ENCODE measurements around the gene HNRNPU. TPM values are rescaled to one million over a fixed set of nuclear protein-coding genes. Genes with fewer than 3 reads are reported as not detected.

Gene HNRNPU
- total RNA-seq = 284 TPM
- long read RNA-seq, full-length matches to known transcripts = 62 of 187 reads
- long read RNA-seq, partial matches to known transcripts = 115 of 187 reads
- long read RNA-seq, other reads (novel, unspliced or antisense) = 10 of 187 reads

DNA sequence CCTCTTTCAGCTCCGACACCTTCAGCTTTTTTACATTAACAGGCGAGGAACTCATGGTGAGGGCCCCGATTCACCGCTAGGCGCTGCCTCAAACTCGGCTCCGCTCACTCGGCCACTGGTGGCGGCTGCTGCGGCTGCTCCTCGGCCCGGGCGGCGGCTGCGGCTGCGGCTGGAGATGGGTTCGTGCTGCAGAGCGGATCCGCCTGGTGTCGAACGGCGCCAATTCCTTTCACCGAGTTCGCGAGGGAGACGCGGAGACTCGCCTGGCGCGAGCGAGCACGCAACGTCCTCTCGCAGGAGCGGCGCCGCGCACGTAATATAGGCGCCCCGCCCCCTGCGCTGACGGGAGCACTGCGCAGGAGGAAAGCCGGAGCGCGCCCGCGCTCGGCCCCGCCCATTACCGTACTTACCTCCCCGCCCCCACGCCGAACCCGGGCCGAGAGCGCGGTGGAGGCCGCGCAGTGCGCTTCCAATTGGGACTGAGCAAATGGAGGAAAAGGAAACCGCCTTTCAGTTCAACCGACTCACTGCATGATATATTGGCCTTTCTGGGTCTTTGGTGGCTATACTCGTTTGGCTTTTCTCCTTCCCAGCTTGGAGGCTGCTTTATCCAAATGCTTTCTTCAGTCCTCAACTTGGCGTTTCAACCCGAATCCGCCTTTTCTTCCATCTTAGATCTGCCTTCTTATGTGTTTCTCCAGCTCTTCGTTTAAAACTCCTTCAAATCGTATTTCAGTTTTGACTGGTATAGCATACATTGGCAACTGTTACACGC, at the start of gene HNRNPU:
HNRNPU (minus strand) TSS at position 291 of the 775 bp plus-strand sequence; CDS start at position 55, 236 bp downstream.
- DNase-seq (ENCODE audit: low spot score) = peak; percentile 99

DNA sequence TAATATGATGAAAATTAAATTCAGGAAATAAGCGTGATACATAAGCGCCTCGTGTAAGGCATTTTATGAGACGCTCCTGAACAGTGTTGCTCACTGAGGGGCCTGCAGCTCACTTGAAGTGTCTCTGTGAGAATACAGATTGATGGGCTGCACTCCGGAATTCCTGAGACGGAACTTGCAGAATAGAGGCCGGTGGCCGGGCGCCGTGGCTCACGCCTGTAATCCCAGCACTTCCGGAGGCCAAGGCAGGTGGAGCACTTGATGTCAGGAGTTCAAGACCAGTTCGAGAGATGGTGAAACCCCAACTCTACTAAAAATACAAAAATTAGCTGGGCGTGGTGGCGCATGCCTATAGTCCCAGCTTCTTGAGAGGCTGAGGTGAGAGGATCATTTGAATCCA, 49.5 kb upstream of the HNRNPU start:
- no peak for DNase-seq (ENCODE audit: low spot score)

DNA sequence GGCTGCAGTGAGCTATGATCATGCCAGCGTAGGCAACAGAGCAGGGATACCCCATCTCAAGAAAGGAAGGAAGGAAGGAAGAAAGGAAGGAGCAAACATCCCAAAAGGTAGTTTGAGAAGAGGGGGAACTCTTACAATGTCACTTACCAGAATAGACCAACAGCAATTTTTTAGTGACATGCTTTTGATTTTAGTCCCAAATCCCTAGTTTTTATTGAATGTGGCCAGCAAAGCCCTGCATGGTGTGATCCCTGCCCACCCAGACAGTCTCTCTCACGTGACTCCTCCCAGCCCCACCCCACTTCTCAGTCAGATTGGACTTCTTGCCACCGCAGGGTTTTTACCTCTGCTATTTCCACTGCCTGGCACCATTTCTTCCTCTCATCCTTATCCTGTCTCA, 39.8 kb upstream of the HNRNPU start:
- no peak for DNase-seq (ENCODE audit: low spot score)

DNA sequence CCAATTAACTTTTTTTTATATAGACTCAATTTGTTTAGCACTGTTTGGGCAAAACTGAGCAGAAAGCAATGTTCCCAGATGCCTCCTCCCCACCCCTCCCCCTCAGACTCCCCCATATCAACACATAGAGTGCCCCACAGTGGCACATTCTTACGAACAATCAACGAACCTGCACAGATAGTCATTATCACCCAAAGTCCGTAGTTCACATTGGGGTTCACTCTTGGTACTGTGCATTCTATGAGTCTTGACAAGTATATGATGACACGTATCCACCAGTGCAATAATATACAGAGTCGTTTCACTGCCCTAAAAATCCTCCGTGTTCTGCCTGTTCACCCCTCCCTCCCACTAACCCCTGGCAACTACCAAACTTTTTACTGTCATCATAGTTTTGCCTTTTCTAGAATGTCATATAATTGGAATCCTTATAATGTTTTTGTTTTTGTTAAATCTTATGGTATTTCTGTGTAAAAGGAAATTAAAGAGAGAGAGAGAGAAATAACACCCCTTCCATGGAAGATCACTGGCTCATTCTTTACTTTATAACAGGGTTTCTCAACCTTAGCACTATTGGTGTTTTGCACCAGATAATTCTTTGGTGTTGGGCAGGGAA, 37.2 kb upstream of the HNRNPU start:
- no peak for DNase-seq (ENCODE audit: low spot score)

DNA sequence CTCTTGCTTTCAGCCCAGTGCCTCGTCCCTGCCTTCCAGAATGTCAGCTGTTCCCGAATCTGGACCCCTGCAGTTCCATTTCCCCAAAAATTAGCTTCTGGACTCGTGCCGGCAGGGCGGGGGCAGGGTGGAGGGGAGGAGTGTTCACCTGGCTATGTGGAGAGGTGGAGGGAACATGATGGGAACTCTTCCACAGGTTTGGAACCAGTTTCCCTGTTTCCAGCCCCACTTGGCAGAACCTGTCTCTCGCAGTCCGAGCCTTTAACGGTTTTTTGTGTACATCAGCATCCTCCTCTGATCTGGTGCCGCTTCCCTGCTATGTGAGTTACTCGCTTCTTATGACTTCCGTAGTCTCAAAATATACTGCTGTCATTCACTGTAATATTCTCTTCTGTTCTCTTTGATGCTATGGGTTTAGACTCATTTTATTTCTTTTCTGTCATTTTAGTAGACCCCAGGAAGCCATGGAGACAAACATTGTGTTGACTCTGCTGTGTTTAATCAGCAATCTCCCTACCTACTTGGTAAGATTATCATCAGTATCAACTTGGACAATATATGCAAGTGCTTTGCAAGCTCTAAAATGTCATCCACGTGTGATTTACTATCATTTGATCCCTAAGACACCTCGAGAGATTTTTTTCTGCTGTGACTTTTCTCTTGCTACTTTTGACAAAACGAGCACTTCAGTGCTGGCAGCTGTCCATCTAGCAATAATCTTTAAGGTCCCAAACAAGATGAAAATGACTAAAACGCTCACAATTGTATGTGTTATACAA, 33.3 kb upstream of the HNRNPU start:
- DNase-seq (ENCODE audit: low spot score) = no peak

DNA sequence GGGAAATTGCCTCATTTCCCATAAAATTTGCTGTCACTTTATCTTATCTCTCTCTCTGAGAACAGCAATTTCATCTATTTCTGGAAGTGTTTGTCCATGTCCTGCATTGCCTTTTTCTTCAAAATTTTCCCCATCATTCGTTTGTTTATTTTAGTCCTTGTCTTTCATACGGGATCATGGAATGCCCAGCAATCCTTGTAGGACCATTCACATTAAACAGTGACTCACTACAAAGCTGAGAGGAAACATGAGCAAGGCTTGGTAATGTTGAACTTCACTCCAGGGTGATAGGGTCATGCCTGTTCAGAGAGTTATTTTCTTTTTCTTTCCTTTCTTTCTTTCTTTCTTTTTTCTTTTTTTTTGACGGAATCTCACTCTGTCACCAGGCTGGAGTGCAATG, 32.2 kb upstream of the HNRNPU start:
- DNase-seq (ENCODE audit: low spot score) = no peak

DNA sequence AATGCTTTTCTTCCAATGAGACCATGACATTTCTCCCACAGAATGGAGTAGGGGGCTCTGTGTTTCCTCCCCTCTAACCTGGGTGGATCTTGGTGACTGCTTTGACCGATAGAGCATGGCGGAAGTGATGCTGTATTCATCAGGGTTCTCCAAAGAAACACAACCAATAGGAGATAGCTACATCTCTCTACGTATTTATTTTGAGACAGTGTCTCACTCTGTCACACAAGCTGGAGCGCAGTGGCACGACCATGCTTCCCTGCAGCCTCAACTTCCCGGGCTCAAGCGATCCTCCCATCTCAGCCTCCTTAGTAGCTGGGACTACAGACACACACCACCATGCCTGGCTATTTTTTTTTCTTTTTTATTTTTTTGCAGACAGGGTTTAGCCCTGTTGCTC, 29.5 kb upstream of the HNRNPU start:
- no peak for DNase-seq (ENCODE audit: low spot score)

DNA sequence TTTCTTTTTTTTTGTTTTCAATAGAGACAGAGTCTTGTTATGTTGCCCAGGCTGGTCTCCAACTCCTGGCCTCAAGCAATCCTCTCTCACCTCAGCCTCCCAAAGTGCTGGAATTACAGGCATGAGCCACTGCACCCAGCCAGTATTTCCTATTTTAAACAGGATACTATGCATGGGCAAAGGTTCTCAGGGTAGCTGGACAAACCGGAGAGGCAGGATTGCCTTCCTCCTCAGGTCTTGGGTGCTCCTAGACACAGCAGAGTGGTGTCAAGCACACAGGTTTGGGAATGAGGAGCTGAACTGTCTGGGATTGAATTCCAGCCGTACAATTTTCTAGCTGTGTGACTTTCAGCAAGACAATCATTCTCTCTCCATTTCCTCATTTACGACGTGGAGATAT, 22.9 kb upstream of the HNRNPU start:
- no peak for DNase-seq (ENCODE audit: low spot score)

DNA sequence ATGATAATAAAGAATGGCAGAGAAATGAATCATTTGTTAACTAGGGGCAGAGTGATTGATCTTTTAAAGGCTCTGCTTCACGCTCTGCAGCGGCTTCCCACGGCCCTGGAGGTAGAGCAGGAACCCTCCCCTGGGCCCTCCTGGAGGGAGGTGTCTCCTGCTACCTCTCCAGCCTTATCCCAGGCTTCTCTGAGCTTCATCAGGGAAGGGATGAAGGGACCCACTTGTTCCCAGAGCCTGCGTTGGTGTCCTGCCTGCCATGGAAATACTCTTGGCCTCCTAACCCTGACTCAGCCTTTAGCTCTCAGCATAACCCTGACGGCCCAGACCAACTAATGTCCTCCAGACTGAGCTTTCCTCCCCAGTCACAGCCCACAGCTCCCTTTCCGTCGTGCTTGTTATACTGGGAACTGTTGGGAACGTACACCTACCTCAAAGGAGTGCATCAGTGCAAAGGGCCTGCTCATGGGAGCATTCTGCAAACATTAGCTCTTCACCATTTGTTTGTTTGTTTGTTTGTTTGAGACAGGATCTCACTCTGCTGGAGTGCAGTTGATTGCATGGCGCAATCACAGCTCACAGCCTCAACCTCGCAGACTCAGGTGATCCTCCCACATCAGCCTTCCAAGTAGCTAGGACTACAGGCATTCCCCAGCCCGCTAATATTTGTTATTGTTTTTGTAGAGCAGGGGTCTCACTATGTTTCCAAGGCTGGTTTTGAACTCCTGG, 17.4 kb upstream of the HNRNPU start:
- no peak for DNase-seq (ENCODE audit: low spot score)

DNA sequence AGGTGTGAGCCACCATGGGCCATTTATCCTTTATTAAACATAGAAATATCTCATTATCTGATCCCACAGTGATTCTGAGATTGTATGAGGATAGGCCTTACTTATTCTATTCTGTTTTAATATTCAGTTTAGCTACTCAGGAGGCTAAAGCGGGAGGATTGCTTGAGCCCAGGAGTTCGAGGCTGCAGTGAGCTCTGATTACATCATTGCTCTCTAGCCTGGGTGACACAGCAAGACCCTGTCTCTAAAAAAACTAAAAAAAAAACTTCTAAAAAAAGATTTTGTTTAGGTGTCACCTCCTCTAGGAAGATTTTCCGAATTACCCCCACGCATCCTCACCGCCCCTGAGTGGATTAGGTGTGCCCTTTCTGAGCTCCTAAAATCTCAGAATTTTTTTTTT, 14.3 kb upstream of the HNRNPU start:
- DNase-seq (ENCODE audit: low spot score) = no peak

DNA sequence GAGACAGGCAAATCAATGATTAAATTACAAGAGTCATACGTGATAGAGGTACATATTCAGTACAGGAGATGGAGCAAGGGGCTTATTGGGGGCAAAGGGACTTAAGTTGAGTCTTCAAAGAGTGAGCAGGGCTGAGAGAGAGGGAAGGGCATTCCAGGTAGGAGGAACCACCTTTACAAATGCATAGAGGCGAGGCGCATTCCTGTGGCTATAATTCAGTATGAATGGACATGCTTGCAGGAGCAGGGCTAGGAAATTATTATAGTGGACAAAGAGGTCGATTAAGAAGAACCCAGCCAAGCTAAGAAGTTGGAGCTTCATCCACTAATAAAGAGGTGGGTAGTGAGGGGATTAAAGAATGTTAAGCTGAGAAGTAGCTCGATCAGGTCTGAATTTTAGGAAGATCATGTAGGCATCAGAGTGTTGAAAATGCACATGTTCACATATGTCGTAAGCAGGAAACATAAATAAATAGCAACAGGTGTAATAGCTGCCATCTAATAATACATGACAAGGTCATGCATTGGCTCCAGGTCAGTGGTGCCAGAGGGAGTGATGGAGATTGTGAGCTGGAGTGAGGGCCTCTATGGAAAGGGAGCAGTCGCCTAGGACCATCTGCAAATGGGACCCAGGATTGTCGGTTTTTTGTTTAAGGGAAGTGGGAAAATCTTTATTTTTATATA, 12.0 kb upstream of the HNRNPU start:
- no peak for DNase-seq (ENCODE audit: low spot score)

DNA sequence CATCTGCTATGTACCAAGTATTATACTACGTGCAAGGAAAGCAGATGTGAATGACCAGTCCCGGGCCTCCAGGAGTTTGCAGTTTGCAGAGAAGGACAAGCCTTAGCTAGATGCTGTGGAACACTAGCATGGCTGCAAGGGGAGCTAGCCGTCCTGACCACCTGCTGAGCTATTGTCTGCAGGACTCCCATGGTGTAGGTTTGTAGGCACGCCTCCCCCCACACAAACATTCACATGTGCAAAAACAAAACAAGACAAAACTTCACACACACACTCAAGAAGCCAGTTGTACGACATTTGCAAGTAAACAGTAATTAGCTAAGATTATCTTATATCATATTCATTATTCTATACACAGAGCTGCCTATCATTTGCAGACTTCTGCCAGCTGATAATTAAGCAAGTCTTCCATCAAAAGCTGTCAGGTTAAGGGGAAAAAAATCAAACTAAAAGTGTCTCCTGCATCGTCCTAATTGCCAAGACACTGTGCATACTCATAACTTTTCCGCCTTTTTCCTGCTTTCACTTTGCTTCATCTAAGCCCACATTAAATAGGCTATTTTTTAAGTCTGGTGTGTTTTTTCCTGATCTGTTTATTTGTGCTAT, 10.7 kb upstream of the HNRNPU start:
- DNase-seq (ENCODE audit: low spot score) = no peak

DNA sequence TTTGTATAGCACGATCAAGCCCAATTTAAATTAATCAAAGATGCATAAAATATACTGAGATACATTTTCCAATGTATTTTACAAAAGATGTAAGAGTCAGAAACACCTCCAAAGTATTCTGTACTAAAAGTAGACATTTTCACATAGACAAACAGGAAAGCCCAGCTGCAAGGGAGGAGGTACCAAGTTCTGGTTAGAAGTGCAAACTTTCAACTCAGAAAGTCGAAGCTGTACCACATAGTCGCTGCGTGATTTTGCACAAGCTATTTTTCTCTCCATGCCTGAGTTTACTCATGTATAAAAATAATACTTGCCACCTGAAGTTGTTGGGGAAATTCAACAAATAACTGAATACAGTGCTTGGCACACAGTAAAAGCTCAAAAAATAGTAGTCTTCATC, 5.6 kb upstream of the HNRNPU start:
- DNase-seq (ENCODE audit: low spot score) = no peak

DNA sequence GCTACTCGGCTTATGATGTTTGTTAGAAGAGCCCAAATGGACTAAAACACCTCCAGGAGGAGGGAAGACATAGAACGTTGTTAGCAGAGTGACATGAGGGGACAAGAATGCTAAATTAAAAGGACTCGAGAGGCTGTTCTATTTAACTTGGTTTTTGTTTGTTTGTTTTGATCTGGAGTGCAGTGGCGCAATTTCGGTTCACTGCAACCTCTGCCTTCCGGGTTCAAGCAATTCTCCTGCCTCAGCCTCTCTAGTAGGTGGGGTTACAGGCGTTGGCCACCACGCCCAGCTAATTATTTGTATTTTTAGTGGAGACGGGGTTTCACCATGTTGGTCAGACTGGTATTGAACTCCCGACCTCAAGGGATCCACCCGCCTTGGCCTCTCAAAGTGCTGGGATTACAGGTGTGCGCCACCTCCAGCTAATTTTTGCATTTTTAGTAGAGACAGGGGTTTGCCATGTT, 5.1 kb upstream of the HNRNPU start:
- no peak for DNase-seq (ENCODE audit: low spot score)

DNA sequence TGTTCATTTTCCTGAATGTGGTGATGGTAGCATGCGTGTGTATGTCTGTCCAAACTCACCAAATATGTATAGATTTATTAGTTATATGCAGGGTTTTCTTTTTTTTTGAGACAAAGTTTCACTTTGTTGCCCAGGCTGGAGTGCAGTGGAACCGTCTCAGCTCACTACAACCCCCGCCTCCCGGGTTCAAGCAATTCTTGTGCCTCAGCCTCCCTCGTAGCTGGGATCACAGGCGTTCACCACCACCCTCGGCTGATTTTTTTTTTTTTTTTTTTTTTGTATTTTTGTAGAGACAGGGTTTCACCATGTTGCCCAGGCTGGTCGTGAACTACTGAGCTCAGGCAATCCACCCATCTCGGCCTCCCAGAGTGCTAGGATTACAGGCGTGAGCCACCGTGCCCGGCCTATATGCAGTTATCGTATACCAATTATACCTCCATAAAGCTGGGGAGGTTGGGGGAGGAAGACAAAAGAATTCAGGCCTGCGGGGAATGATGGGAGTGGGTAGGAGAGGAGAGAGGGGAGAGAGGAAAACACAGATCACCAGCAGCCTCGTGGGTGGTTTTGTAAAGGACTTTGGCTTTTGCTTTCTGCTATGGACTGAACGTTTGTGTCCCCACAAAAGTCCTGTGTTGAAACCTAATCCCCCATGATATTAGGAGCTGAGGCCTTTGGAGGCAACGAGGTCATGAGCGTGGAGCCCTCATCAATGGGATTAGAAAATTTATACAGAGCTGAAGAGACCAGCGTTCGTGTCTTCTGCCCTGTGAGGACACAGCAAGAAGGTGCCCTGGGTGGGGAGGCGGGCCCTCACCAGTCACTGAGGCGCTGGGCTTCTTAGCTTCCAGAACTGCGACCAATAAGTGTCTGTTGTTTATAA, 4.4 kb upstream of the HNRNPU start:
- no peak for DNase-seq (ENCODE audit: low spot score)

DNA sequence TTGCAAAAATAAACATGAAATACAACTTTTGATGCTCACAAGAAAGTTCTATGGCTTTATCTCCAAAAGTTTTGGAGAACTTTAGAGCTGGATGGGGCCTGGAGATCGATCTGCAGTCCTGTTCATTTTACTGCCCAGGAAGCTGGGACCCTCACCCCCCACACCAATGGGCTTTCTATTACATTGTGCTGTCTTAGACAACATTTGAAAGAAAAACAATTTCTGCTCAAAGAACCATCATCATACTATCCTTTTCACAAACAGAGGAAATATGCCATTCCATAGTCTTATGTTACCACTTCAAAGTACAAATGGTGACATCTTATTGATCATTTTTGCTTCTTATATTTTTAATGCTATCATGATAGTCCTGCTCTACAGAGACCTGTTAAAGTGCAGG, 2.0 kb upstream of the HNRNPU start:
- no peak for DNase-seq (ENCODE audit: low spot score)

DNA sequence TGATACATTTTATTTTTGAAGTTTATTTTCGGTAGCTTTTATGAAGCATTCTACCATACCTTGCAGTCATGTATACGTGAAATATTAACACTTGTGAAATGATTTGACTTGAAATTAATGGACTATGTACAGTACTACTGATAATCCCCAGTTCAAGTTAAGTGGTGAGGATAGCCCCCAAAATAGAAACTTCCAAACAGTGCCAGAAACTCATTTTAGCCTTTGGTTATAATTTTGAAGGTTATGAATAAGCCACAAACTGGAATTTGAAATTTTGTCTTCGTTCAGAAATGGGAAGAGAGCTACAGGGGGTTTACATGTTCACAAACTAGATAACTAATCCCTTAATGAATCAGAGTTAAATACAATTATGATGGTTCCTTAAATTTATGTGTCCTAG, 1.5 kb upstream of the HNRNPU start:
- DNase-seq (ENCODE audit: low spot score) = no peak

DNA sequence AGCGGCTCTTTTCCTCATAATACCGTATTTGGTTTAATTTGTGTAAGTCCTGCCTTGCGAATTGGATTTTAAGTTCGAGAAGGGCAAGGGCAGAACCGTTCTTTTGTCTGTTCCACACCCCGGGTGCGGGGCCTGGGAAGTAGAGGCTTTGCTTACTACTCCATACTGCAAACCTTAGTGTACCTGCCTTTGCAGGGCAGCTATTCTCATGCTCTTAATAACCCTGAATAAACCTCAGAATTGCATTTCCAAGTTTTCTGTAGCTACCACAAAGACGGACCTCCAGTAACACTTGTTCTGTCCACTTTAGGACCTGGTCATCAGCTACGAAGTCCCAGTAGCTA, 657 bp upstream of the HNRNPU start:
- DNase-seq (ENCODE audit: low spot score) = no peak

DNA sequence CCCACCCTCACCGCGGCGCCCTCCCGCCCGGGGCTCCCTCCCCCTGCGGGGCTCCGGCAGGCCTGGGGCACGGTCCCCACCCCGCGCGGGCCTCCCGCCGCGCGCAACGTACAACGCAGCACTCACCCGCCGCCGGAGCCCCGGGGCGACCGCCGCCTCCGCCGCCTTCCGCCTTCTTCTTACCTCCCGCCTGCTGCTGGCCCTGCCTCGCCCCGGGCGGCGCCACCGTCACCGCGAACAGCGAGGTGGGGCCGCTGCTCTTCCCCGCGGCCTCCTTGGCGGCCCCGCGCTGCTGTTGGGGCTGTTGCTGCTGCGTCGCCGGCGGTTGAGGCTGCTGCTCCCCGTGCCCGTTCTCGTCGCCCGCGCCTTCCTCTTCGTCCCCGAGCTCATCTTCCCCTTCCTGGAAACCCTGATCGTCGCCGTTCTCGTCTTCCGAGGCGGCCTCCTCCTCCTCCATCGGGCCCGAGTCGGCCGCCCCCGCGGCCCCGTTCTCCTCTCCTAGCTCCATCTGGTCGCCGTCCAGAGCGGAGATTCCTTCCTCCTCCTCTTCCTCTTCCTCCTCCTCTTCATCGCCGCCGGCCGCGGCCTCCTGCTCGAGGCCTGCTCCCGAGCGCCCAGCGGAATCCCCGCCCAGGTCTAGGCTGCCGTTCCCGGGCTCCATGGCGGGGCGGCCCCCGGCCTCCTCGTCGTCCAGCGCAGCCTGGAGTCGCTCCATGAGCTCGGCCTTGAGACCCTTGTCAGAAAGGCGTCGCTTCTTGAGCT, 671 bp downstream of the HNRNPU start:
- DNase-seq (ENCODE audit: low spot score) = peak; percentile 90

All from mesenteric fat pad (tissue), 1 donor.